ENCODE data around the gene SMIM35.

DNA sequence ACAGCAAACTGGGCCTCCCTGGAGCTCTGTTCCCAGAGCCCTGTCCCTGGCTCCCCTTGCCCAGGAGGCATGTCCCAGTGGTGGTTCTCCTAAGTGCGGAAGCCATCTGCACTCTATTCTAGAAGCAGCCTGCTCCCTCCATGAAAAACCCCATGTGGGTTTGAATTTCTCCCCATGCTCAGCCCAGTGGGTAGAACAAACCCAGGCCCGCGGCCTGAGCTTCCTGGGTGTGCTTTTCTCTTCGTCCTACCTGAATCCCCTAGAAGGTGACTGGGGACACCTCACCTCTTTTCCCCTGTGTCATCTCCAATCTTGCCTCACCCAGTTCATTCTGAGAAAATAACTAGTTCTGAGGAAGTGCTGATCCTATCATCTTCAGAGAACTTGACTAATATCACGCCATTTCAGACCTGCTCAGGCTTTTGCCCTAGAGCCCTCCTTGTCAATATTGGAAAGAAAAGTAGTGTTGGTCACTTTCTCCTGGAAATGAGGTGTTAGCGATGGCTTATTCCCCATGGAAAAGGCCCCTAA, 84.7 kb downstream of the SMIM35 start:
- TF ChIP-seq, protein P1, sequence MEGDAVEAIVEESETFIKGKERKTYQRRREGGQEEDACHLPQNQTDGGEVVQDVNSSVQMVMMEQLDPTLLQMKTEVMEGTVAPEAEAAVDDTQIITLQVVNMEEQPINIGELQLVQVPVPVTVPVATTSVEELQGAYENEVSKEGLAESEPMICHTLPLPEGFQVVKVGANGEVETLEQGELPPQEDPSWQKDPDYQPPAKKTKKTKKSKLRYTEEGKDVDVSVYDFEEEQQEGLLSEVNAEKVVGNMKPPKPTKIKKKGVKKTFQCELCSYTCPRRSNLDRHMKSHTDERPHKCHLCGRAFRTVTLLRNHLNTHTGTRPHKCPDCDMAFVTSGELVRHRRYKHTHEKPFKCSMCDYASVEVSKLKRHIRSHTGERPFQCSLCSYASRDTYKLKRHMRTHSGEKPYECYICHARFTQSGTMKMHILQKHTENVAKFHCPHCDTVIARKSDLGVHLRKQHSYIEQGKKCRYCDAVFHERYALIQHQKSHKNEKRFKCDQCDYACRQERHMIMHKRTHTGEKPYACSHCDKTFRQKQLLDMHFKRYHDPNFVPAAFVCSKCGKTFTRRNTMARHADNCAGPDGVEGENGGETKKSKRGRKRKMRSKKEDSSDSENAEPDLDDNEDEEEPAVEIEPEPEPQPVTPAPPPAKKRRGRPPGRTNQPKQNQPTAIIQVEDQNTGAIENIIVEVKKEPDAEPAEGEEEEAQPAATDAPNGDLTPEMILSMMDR (IDR thresholded peaks at IDR 0.05; ENCODE audit: low read length), result no peak
- TF ChIP-seq EZH2 (IDR thresholded peaks at IDR 0.05; ENCODE audit: borderline replicate concordance, low read length), result no peak
